Lower leg skin (tissue), 4 donors: ENCODE measurements around the gene TPM3. TPM values are rescaled to one million over a fixed set of nuclear protein-coding genes. Genes with fewer than 3 reads are reported as not detected.

Source experiments
- DNase-seq, 2 donors: peaks; one replicate each; pipeline ENCODE4 v3.0.0-alpha.2; 2019; ENCODE audit warnings: low spot score in 2 of 2
- H3K4me3 ChIP-seq: fragments of 200-600 bp; sonication (generic); 2 replicates; pipeline ENCODE4 v1.5.1; 2017; ENCODE audit warnings: mild to moderate bottlenecking, low read depth; ENCODE audit not compliant: poor library complexity, severe bottlenecking
- POLR2A ChIP-seq, 2 donors: fragments of 450-650 bp; IDR thresholded peaks; one replicate each; pipeline ENCODE4 v1.6.1; 2016 to 2017; ENCODE audit warnings: antibody characterized with exemption in 2 of 2, mild to moderate bottlenecking in 1 of 2, moderate library complexity in 1 of 2
- WGBS, 2 donors: methylation state at CpG; one replicate each; pipeline ENCODE4 v1.1.5; 2018; 5-methylcytosine and 5-hydroxymethylcytosine counted together
- intact Hi-C: fragments of 100-400 bp; cut with DNase I; formaldehyde crosslinking; loops from one replicate; pipeline ENCODE4 v1.15.0; 2023; ENCODE audit warnings: low total_unique reads
- total RNA-seq, 4 donors: library from RNA; depleted of rRNA; stranded (reverse); fragments of >200 nt; gene quantifications; one replicate each; pipeline ENCODE4 v1.1.0, GENCODE V29; 2016
- TF ChIP-seq, protein P1 (sequence below), 3 donors: fragments of 450-650 bp; IDR thresholded peaks; one replicate each; pipeline ENCODE4 v1.5.1; 2016; ENCODE audit warnings: antibody characterized with exemption in 3 of 3, mild to moderate bottlenecking in 3 of 3, moderate library complexity in 2 of 3

Gene TPM3
- total RNA-seq, 4 donors from 2014 or later, result 119 to 226 (median 181) TPM

DNA sequence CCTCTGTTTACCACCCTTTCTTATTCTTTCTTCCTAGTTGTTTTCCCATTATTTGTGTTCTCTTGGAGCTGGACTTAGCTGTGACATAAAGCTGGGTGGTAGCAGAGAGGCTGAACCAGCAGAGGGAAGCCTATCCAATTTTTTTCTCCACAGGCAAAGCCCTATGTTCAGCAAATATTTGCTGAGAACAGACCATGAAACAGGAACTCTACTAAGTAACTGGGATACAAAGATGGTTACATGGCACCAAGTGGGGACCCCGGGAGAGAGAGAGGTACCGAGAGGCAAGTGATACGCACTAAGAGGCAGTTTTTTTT is 7.6 kb upstream of the TPM3 start:
- no peak overlapping the region for H3K4me3 ChIP-seq
- 86 to 95% methylated on average over 3 of the region's 3 CpGs for WGBS, 2 donors
- TF ChIP-seq POLR2A (IDR thresholded peaks at IDR 0.05), result no peak
- TF ChIP-seq, protein P1, sequence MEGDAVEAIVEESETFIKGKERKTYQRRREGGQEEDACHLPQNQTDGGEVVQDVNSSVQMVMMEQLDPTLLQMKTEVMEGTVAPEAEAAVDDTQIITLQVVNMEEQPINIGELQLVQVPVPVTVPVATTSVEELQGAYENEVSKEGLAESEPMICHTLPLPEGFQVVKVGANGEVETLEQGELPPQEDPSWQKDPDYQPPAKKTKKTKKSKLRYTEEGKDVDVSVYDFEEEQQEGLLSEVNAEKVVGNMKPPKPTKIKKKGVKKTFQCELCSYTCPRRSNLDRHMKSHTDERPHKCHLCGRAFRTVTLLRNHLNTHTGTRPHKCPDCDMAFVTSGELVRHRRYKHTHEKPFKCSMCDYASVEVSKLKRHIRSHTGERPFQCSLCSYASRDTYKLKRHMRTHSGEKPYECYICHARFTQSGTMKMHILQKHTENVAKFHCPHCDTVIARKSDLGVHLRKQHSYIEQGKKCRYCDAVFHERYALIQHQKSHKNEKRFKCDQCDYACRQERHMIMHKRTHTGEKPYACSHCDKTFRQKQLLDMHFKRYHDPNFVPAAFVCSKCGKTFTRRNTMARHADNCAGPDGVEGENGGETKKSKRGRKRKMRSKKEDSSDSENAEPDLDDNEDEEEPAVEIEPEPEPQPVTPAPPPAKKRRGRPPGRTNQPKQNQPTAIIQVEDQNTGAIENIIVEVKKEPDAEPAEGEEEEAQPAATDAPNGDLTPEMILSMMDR (IDR thresholded peaks at IDR 0.05), result no peak

GRCh38 chr1:154198756-154199562 is 7.1 kb upstream of the TPM3 start:
- no peak overlapping the region for H3K4me3 ChIP-seq
- peak in 1 of 2 donors; percentile 51 for DNase-seq
- intact Hi-C loops, result no loop called here
- no peak for TF ChIP-seq POLR2A (IDR thresholded peaks at IDR 0.05)
- TF ChIP-seq, protein P1 (IDR thresholded peaks at IDR 0.05), result no peak
- 5 to 10% methylated on average over 5 of the region's 5 CpGs for WGBS, 2 donors

More for the DNA sequence above, 7.6 kb upstream of the TPM3 start:
- no peak for DNase-seq
- intact Hi-C loops, result no loop called here

- TF ChIP-seq POLR2A (IDR thresholded peaks at IDR 0.05), result no peak
- TF ChIP-seq, protein P1 (IDR thresholded peaks at IDR 0.05), result no peak
- peak; percentile 46 to 87 for DNase-seq
- H3K4me3 ChIP-seq, result no peak overlapping the region
- intact Hi-C loops, result no loop called here
- 40 to 46% methylated on average over 8 of the region's 8 CpGs for WGBS, 2 donors
Observed at GRCh38 chr1:154193821-154194220, 1.9 kb upstream of the TPM3 start.

- H3K4me3 ChIP-seq, result no peak overlapping the region
- DNase-seq, result no peak
- intact Hi-C loops, result no loop called here
- 61 to 65% methylated on average over 3 of the region's 3 CpGs for WGBS, 2 donors
- TF ChIP-seq, protein P1 (IDR thresholded peaks at IDR 0.05), result no peak
- TF ChIP-seq POLR2A (IDR thresholded peaks at IDR 0.05), result no peak
Observed at GRCh38 chr1:154192476-154192875, 576 bp upstream of the TPM3 start.

DNA sequence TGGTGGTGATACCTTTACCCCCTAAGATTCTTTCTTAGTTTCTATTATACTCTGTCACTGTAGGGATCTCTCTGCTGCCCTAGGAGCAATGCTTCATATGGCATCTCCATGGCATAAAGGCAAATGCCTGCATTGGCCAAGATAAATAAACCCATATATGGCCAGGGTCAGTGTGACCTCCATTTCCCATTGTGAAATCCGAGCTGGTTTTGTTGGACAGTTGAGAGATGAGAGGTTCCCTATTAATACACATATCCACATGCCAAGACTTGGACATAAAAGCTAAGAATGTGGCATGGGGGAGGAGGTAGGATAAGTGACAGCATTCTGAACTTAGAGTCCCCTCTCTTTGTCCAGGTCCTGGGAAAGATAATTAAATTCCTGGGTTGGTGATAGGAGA is 1.4 kb downstream of the TPM3 start:
- TF ChIP-seq, protein P1 (IDR thresholded peaks at IDR 0.05), result no peak
- TF ChIP-seq POLR2A (IDR thresholded peaks at IDR 0.05), result no peak
- DNase-seq, result no peak
- no peak overlapping the region for H3K4me3 ChIP-seq
- 35 to 50% methylated on average over 1 of the region's 1 CpG for WGBS, 2 donors
- intact Hi-C loops, result no loop called here
